SK-N-SH treated with all-trans-retinoic acid at 6 μM for 48 hours (cell line): ENCODE results near the gene OR8B8.

Experiments
- ATAC-seq: fragments of 200-7000 bp; cut with Tn5 transposase; 3 replicates; pipeline ENCODE4 v1.9.1; 2020; ENCODE audit warnings: mild to moderate bottlenecking, moderate library complexity
- ARNTL ChIP-seq: fragments of 450-650 bp; formaldehyde crosslinking; IDR thresholded peaks from 2 replicates; pipeline ENCODE4 v1.5.0; 2020; ENCODE audit warnings: low read depth, mild to moderate bottlenecking, moderate library complexity, borderline replicate concordance
- BACH2 ChIP-seq: fragments of 250-450 bp; sonication (Bioruptor Pico); IDR thresholded peaks from 2 replicates; pipeline ENCODE4 v1.9.0; 2021; ENCODE audit warnings: mild to moderate bottlenecking, borderline replicate concordance
- CREB5 ChIP-seq: fragments of 250-450 bp; sonication (Bioruptor Pico); IDR thresholded peaks from 2 replicates; pipeline ENCODE4 v1.5.1; 2020; ENCODE audit warnings: low read depth, mild to moderate bottlenecking, moderate library complexity
- CSDC2 ChIP-seq: fragments of 250-450 bp; sonication (Bioruptor Pico); IDR thresholded peaks from 2 replicates; pipeline ENCODE4 v1.5.0; 2020; ENCODE audit warnings: mild to moderate bottlenecking, moderate library complexity
- CSRNP3 ChIP-seq: fragments of 250-450 bp; sonication (Bioruptor Pico); IDR thresholded peaks from 2 replicates; pipeline ENCODE4 v1.5.1; 2021; ENCODE audit warnings: mild to moderate bottlenecking, moderate library complexity
- ESRRG ChIP-seq: fragments of 250-450 bp; sonication (Bioruptor Pico); IDR thresholded peaks from 2 replicates; pipeline ENCODE4 v1.6.1; 2021; ENCODE audit warnings: mild to moderate bottlenecking
- ISL1 ChIP-seq: fragments of 250-450 bp; sonication (Bioruptor Pico); IDR thresholded peaks from 2 replicates; pipeline ENCODE4 v2.1.2; 2022; ENCODE audit warnings: mild to moderate bottlenecking, moderate library complexity
- OSR1 ChIP-seq: fragments of 250-450 bp; sonication (Bioruptor Pico); IDR thresholded peaks from 2 replicates; pipeline ENCODE4 v1.8.0; 2022; ENCODE audit warnings: moderate library complexity, mild to moderate bottlenecking, inconsistent platforms
- PATZ1 ChIP-seq: fragments of 250-450 bp; sonication (Bioruptor Pico); IDR thresholded peaks from 2 replicates; pipeline ENCODE4 v1.8.0; 2020; ENCODE audit warnings: mild to moderate bottlenecking, moderate library complexity, borderline replicate concordance
- POU6F1 ChIP-seq: fragments of 250-450 bp; sonication (Bioruptor Pico); IDR thresholded peaks from 2 replicates; pipeline ENCODE4 v1.8.0; 2021; ENCODE audit warnings: low read depth, mild to moderate bottlenecking, moderate library complexity, borderline replicate concordance
- PPARA ChIP-seq: fragments of 250-450 bp; sonication (Bioruptor Pico); IDR thresholded peaks from 2 replicates; pipeline ENCODE4 v1.5.0; 2020; ENCODE audit warnings: mild to moderate bottlenecking, borderline replicate concordance
- RARB ChIP-seq: fragments of 250-450 bp; sonication (Bioruptor Pico); IDR thresholded peaks from 2 replicates; pipeline ENCODE4 v1.8.0; 2021; ENCODE audit warnings: mild to moderate bottlenecking, moderate library complexity
- TCF4 ChIP-seq: fragments of 250-450 bp; sonication (Bioruptor Pico); IDR thresholded peaks from 2 replicates; pipeline ENCODE4 v1.8.0; 2021; ENCODE audit warnings: mild to moderate bottlenecking, moderate library complexity, borderline replicate concordance
- TSHZ2 ChIP-seq: fragments of 250-450 bp; sonication (Bioruptor Pico); IDR thresholded peaks from 2 replicates; pipeline ENCODE4 v1.5.0; 2020; ENCODE audit warnings: mild to moderate bottlenecking, moderate library complexity
- ZC3H10 ChIP-seq: fragments of 250-450 bp; sonication (Bioruptor Pico); IDR thresholded peaks from 2 replicates; pipeline ENCODE4 v1.5.1; 2021; ENCODE audit warnings: mild to moderate bottlenecking, moderate library complexity
- ZFP3 ChIP-seq: fragments of 250-450 bp; sonication (Bioruptor Pico); IDR thresholded peaks from 2 replicates; pipeline ENCODE4 v1.5.0; 2020; ENCODE audit warnings: mild to moderate bottlenecking, moderate library complexity
- ZFP30 ChIP-seq: fragments of 450-650 bp; formaldehyde crosslinking; IDR thresholded peaks from 2 replicates; pipeline ENCODE4 v1.5.0; 2022; ENCODE audit warnings: mild to moderate bottlenecking, moderate library complexity
- ZNF70 ChIP-seq: fragments of 450-650 bp; formaldehyde crosslinking; IDR thresholded peaks from 2 replicates; pipeline ENCODE4 v1.5.0; 2020; ENCODE audit warnings: mild to moderate bottlenecking, moderate library complexity
- ZNF8 ChIP-seq: fragments of 450-650 bp; formaldehyde crosslinking; IDR thresholded peaks from 2 replicates; pipeline ENCODE4 v1.5.0; 2020; ENCODE audit warnings: mild to moderate bottlenecking, moderate library complexity

OR8B8 gene

GRCh38 chr11:124394408-124394807 is 51.1 kb downstream of the OR8B8 start:
- TF ChIP-seq ARNTL (CRISPR knock-in tag), result no peak
- TF ChIP-seq BACH2 (CRISPR knock-in tag), result no peak
- no peak for TF ChIP-seq OSR1 (CRISPR knock-in tag)
- TF ChIP-seq CSDC2 (CRISPR knock-in tag), result no peak
- TF ChIP-seq RARB, result no peak
- no peak for TF ChIP-seq PATZ1 (CRISPR knock-in tag)
- TF ChIP-seq PPARA (CRISPR knock-in tag), result no peak
- no peak for TF ChIP-seq TCF4 (CRISPR knock-in tag)
- TF ChIP-seq CSRNP3, result no peak
- TF ChIP-seq ESRRG (CRISPR knock-in tag), result no peak
- TF ChIP-seq ZFP30 (CRISPR knock-in tag), result no peak
- no peak for TF ChIP-seq ZNF8
- TF ChIP-seq CREB5, result no peak
- no peak for TF ChIP-seq ZFP3
- no peak for TF ChIP-seq ZC3H10 (CRISPR knock-in tag)
- no peak for TF ChIP-seq ZNF70
- no peak for TF ChIP-seq POU6F1 (CRISPR knock-in tag)
- TF ChIP-seq TSHZ2 (CRISPR knock-in tag), result no peak
- no peak for TF ChIP-seq ISL1 (CRISPR knock-in tag)
- ATAC-seq, result no peak
